ENCODE data around the gene PFKFB3.

The PFKFB3 gene

GRCh38 chr10:6254201-6254600 is 51.5 kb downstream of the PFKFB3 start:
- no peak for ATAC-seq
- no peak for TF ChIP-seq RARB (CRISPR knock-in tag; IDR thresholded peaks at IDR 0.05)
- no peak for TF ChIP-seq ZFP30 (CRISPR knock-in tag; IDR thresholded peaks at IDR 0.05)
- TF ChIP-seq ESRRG (CRISPR knock-in tag; IDR thresholded peaks at IDR 0.05), result no peak
- TF ChIP-seq ZC3H10 (CRISPR knock-in tag; IDR thresholded peaks at IDR 0.05), result no peak
- TF ChIP-seq ZFP3 (CRISPR knock-in tag; IDR thresholded peaks at IDR 0.05), result no peak
- TF ChIP-seq SNAI2 (CRISPR knock-in tag; IDR thresholded peaks at IDR 0.05), result no peak
- no peak for TF ChIP-seq PPARA (CRISPR knock-in tag; IDR thresholded peaks at IDR 0.05; ENCODE audit: borderline replicate concordance)
- no peak for TF ChIP-seq TCF4 (CRISPR knock-in tag; IDR thresholded peaks at IDR 0.05; ENCODE audit: borderline replicate concordance)
- no peak for TF ChIP-seq TOX (CRISPR knock-in tag; IDR thresholded peaks at IDR 0.05; ENCODE audit: borderline replicate concordance)
- no peak for TF ChIP-seq PATZ1 (CRISPR knock-in tag; IDR thresholded peaks at IDR 0.05; ENCODE audit: borderline replicate concordance)
- TF ChIP-seq POU6F1 (CRISPR knock-in tag; IDR thresholded peaks at IDR 0.05; ENCODE audit: borderline replicate concordance, low read depth), result no peak
- TF ChIP-seq CREB5 (CRISPR knock-in tag; IDR thresholded peaks at IDR 0.05; ENCODE audit: low read depth), result no peak
- no peak for TF ChIP-seq ZNF565 (CRISPR knock-in tag; conservative IDR thresholded peaks at IDR 0.05; ENCODE audit: low read depth)
- no peak for TF ChIP-seq GLIS3 (CRISPR knock-in tag; IDR thresholded peaks at IDR 0.05)
- TF ChIP-seq ARNTL (CRISPR knock-in tag; IDR thresholded peaks at IDR 0.05; ENCODE audit: borderline replicate concordance, low read depth), result no peak
- TF ChIP-seq CSRNP3 (CRISPR knock-in tag; IDR thresholded peaks at IDR 0.05), result no peak
- no peak for TF ChIP-seq BACH2 (CRISPR knock-in tag; IDR thresholded peaks at IDR 0.05; ENCODE audit: borderline replicate concordance)
- TF ChIP-seq CSDC2 (CRISPR knock-in tag; IDR thresholded peaks at IDR 0.05), result no peak
- TF ChIP-seq ZNF70 (CRISPR knock-in tag; IDR thresholded peaks at IDR 0.05), result no peak

GRCh38 chr10:6255548-6256061 is 52.9 kb downstream of the PFKFB3 start:
- ATAC-seq, result no peak
- TF ChIP-seq RARB (CRISPR knock-in tag; IDR thresholded peaks at IDR 0.05) (no peak), ZFP3 (CRISPR knock-in tag; IDR thresholded peaks at IDR 0.05) (no peak), ZC3H10 (CRISPR knock-in tag; IDR thresholded peaks at IDR 0.05) (no peak), CSDC2 (CRISPR knock-in tag; IDR thresholded peaks at IDR 0.05) (no peak), OSR1 (CRISPR knock-in tag; IDR thresholded peaks at IDR 0.05) (no peak), ISL1 (CRISPR knock-in tag; IDR thresholded peaks at IDR 0.05) (no peak), ZFP30 (CRISPR knock-in tag; IDR thresholded peaks at IDR 0.05) (no peak), TOX (CRISPR knock-in tag; IDR thresholded peaks at IDR 0.05; ENCODE audit: borderline replicate concordance) (no peak), CREB5 (CRISPR knock-in tag; IDR thresholded peaks at IDR 0.05; ENCODE audit: low read depth) (no peak), POU6F1 (CRISPR knock-in tag; IDR thresholded peaks at IDR 0.05; ENCODE audit: borderline replicate concordance, low read depth) (no peak), ARNTL (CRISPR knock-in tag; IDR thresholded peaks at IDR 0.05; ENCODE audit: borderline replicate concordance, low read depth) (no peak), ZNF8 (CRISPR knock-in tag; IDR thresholded peaks at IDR 0.05) (no peak), BACH2 (CRISPR knock-in tag; IDR thresholded peaks at IDR 0.05; ENCODE audit: borderline replicate concordance) (no peak), ZNF565 (CRISPR knock-in tag; conservative IDR thresholded peaks at IDR 0.05; ENCODE audit: low read depth) (no peak), CSRNP3 (CRISPR knock-in tag; IDR thresholded peaks at IDR 0.05) (no peak), ZNF70 (CRISPR knock-in tag; IDR thresholded peaks at IDR 0.05) (no peak), TCF4 (CRISPR knock-in tag; IDR thresholded peaks at IDR 0.05; ENCODE audit: borderline replicate concordance) (no peak)

Data from SK-N-SH treated with all-trans-retinoic acid at 6 μM for 48 hours (cell line).